Parathyroid adenoma (tissue), 2 donors: ENCODE results near the gene ZNF700.
A peak's percentile ranks its signal among the peaks of the same experiment; 100 is the strongest.
"Not testable (repeated sequence)": the region's sequence is repeated elsewhere in the genome, so short reads cannot be mapped to it uniquely, and the experiment has no call there.

Experiments
- H2AFZ ChIP-seq: fragments of 300-600 bp; sonication (generic); one replicate; pipeline ENCODE4 v1.7.0; 2017; ENCODE audit warnings: antibody characterized with exemption, mild to moderate bottlenecking
- H3K27ac ChIP-seq: fragments of 300-600 bp; sonication (generic); one replicate; pipeline ENCODE4 v1.7.0; 2017
- H3K27me3 ChIP-seq: fragments of 300-600 bp; sonication (generic); one replicate; pipeline ENCODE4 v1.7.0; 2017; ENCODE audit warnings: low read length; ENCODE audit not compliant: control insufficient read depth, insufficient read depth
- H3K36me3 ChIP-seq: fragments of 300-600 bp; sonication (generic); one replicate; pipeline ENCODE4 v1.7.0; 2017; ENCODE audit warnings: low read length; ENCODE audit not compliant: control insufficient read depth, insufficient read depth
- H3K4me1 ChIP-seq: fragments of 300-600 bp; sonication (generic); one replicate; pipeline ENCODE4 v1.7.0; 2017; ENCODE audit warnings: control low read depth
- H3K4me2 ChIP-seq: fragments of 300-600 bp; sonication (generic); one replicate; pipeline ENCODE4 v1.7.0; 2017; ENCODE audit warnings: low read length
- H3K4me3 ChIP-seq: fragments of 300-600 bp; sonication (generic); one replicate; pipeline ENCODE4 v1.7.0; 2017; ENCODE audit warnings: low read depth, low read length
- H3K79me2 ChIP-seq: fragments of 300-600 bp; sonication (generic); one replicate; pipeline ENCODE4 v1.7.0; 2017; ENCODE audit warnings: control low read depth
- H3K9ac ChIP-seq: fragments of 300-600 bp; sonication (generic); one replicate; pipeline ENCODE4 v1.7.0; 2017; ENCODE audit warnings: mild to moderate bottlenecking
- H3K9me3 ChIP-seq: fragments of 300-600 bp; sonication (generic); one replicate; pipeline ENCODE4 v1.7.0; 2017; ENCODE audit warnings: low read length; ENCODE audit not compliant: control insufficient read depth
- CTCF ChIP-seq: fragments of 300-600 bp; sonication (generic); IDR thresholded peaks from one replicate; pipeline ENCODE4 v1.7.0; 2017; ENCODE audit warnings: antibody characterized with exemption, mild to moderate bottlenecking
- donor health status: primary hyperparathyroidism.

Gene ZNF700

DNA sequence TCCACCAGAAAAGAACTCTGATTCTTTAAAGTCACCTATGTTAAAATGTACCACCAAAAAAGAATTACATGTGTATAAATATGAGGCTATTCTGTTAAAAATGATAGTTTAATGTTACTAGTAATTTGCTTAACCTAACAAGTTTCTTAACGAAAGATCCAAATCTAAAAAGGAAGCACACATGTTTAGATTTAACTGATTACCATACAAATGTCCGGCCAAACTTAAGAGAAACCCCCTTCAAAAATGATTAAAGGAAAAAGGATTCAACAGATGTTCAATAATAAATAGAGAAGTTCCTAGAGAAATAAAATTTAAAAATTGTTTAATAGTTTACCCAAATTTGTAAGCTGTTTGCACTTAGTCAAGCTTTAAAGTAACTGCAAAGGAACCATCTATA is 42.3 kb upstream of the ZNF700 start:
- peaks cover 8% of the 10 kb centered on the region for H3K79me2 ChIP-seq

GRCh38 chr19:11887234-11887610 is 37.7 kb upstream of the ZNF700 start:
- H3K4me1 ChIP-seq = peaks cover 20% of the 10 kb centered on the region

More for the DNA sequence above, 42.3 kb upstream of the ZNF700 start:
- H3K27ac ChIP-seq = no peak overlapping the region
- H3K9me3 ChIP-seq = no peaks in the 10 kb centered on the region
- no peaks in the 10 kb centered on the region for H3K27me3 ChIP-seq
- H3K36me3 ChIP-seq = no peaks in the 10 kb centered on the region
- H3K9ac ChIP-seq = no peak overlapping the region
- no peak overlapping the region for H2AFZ ChIP-seq
- H3K4me3 ChIP-seq = no peak overlapping the region
- H3K4me1 ChIP-seq = peaks cover 12% of the 10 kb centered on the region
- no peak for TF ChIP-seq CTCF
- no peak overlapping the region for H3K4me2 ChIP-seq

GRCh38 chr19:11887611-11888531 is 37.0 kb upstream of the ZNF700 start, which contains the start of gene ZNF69:
Gene ZNF69, plus strand, starts transcription at chr19:11887782. Its CDS starts 142 bp downstream, at chr19:11887924.
- peak within 1 kb of the TSS; percentile 85 for H3K4me2 ChIP-seq
- no peaks in the 10 kb centered on the region for H3K27me3 ChIP-seq

More at GRCh38 chr19:11887234-11887610, 37.7 kb upstream of the ZNF700 start:
- Histone ChIP-seq H3K27ac (peak overlapping the region; percentile 95), H3K36me3 (no peaks in the 10 kb centered on the region), H3K4me2 (peak overlapping the region; percentile 85), H3K9ac (no peak overlapping the region), H3K9me3 (no peaks in the 10 kb centered on the region), H2AFZ (peak overlapping the region; percentile 78), H3K27me3 (no peaks in the 10 kb centered on the region), H3K4me3 (peak overlapping the region; percentile 85), H3K79me2 (peaks cover 6% of the 10 kb centered on the region)
- TF ChIP-seq CTCF = no peak

GRCh38 chr19:11889901-11890300 is 35.0 kb upstream of the ZNF700 start:
- not testable (repeated sequence) for H3K27me3 ChIP-seq, H3K9me3 ChIP-seq, H2AFZ ChIP-seq, H3K9ac ChIP-seq, H3K36me3 ChIP-seq
- Histone ChIP-seq H3K4me3 (peak overlapping the region; percentile 85), H3K79me2 (peaks cover 16% of the 10 kb centered on the region), H3K27ac (peak overlapping the region; percentile 95), H3K4me2 (peak overlapping the region; percentile 85), H3K4me1 (peaks cover 39% of the 10 kb centered on the region)

More at GRCh38 chr19:11887611-11888531, 37.0 kb upstream of the ZNF700 start, which contains the start of gene ZNF69:
- Histone ChIP-seq H3K27ac (peak within 1 kb of the TSS; percentile 95), H3K36me3 (no peaks in the 10 kb centered on the region), H3K79me2 (peaks cover 10% of the 10 kb centered on the region), H3K4me1 (peaks cover 24% of the 10 kb centered on the region), H3K4me3 (peak within 1 kb of the TSS; percentile 85), H3K9me3 (no peaks in the 10 kb centered on the region), H3K9ac (peak within 1 kb of the TSS; percentile 56), H2AFZ (peak within 1 kb of the TSS; percentile 78)
- peak; percentile 27 for TF ChIP-seq CTCF

DNA sequence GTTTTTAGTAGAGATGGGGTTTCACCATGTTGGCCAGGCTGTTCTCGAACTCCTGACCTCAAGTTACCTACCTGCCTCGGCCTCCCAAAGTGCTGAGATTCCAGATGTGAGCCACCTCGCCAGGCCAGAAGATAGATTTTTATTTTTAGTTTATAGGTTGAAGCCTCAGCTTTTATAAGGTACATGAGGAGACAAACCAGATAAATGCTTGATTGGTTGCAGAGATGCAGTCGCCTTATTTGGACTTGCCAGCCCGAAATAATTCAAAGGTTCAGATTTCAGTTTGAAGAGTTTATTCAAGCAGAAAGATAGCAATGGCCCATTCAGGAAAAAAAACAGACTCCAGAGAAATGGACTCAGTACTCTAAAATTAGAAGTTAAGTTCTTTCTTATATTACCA is 34.3 kb upstream of the ZNF700 start:
- H3K9ac ChIP-seq = no peak overlapping the region
- no peaks in the 10 kb centered on the region for H3K27me3 ChIP-seq
- no peak for TF ChIP-seq CTCF
- peak overlapping the region; percentile 85 for H3K4me2 ChIP-seq
- peaks cover 45% of the 10 kb centered on the region for H3K4me1 ChIP-seq
- no peaks in the 10 kb centered on the region for H3K36me3 ChIP-seq
- H3K27ac ChIP-seq = peak overlapping the region; percentile 95
- H2AFZ ChIP-seq = no peak overlapping the region
- H3K79me2 ChIP-seq = peaks cover 16% of the 10 kb centered on the region
- H3K4me3 ChIP-seq = peak overlapping the region; percentile 85
- no peaks in the 10 kb centered on the region for H3K9me3 ChIP-seq
